ENCODE results near the gene CDKN1C. TPM values are rescaled to one million over a fixed set of nuclear protein-coding genes. Genes with fewer than 3 reads are reported as not detected.

Gene CDKN1C
- total and polyA plus RNA-seq, 9 donors: 72.3 to 363 (median 211) TPM

DNA sequence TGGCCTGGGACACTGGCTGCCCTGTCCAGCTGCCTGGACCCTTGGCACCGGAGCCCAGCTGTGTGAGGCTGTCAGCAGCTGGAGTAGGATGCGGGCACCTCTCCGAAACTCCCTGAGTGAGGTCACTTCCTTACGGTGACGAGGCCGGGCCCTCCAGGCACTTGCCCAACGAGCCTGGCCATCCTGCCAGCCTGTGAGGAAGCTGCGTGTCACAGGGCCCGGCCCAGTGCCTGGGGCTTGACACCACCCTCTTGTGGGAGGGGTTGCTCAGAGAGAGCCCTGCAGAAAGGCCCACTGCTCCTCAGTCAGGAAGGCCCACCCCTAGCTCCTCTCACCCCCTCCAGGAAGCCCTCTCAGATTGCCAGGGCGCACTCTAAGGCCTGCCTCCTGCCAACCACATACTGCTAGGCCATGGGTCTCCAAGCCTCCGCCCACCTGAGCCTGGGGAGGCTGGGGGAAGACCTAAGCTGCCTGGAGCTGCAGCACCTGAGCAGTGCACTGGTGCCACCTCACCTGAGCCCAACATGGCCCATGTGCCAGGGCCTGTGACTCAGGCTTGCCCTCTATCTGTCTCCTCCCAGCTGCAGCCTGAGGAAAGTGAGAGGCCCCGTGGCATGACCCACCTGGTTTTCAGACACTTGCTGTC is 47.9 kb upstream of the CDKN1C start:
- peak in 2 of 5 donors; percentile 24 to 41 for DNase-seq
- H3K27me3 ChIP-seq: no peaks in the 10 kb centered on the region
- H3K4me3 ChIP-seq: no peak overlapping the region
- WGBS, 3 donors: 47 to 53% (median 49%) methylated on average over 11 to 12 of the region's 12 CpGs
- no peaks in the 10 kb centered on the region for H3K36me3 ChIP-seq
- H3K4me1 ChIP-seq (ENCODE audit: insufficient read depth): no peaks in the 10 kb centered on the region
- no peak for TF ChIP-seq EP300 (IDR thresholded peaks at IDR 0.05)
- TF ChIP-seq POLR2A (IDR thresholded peaks at IDR 0.05): no peak
- TF ChIP-seq, protein P1, sequence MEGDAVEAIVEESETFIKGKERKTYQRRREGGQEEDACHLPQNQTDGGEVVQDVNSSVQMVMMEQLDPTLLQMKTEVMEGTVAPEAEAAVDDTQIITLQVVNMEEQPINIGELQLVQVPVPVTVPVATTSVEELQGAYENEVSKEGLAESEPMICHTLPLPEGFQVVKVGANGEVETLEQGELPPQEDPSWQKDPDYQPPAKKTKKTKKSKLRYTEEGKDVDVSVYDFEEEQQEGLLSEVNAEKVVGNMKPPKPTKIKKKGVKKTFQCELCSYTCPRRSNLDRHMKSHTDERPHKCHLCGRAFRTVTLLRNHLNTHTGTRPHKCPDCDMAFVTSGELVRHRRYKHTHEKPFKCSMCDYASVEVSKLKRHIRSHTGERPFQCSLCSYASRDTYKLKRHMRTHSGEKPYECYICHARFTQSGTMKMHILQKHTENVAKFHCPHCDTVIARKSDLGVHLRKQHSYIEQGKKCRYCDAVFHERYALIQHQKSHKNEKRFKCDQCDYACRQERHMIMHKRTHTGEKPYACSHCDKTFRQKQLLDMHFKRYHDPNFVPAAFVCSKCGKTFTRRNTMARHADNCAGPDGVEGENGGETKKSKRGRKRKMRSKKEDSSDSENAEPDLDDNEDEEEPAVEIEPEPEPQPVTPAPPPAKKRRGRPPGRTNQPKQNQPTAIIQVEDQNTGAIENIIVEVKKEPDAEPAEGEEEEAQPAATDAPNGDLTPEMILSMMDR (IDR thresholded peaks at IDR 0.05): no peak
- no peak overlapping the region for H3K27ac ChIP-seq
- no peaks in the 10 kb centered on the region for H3K9me3 ChIP-seq
- intact Hi-C loops (cut with DNase I): no loop called here

DNA sequence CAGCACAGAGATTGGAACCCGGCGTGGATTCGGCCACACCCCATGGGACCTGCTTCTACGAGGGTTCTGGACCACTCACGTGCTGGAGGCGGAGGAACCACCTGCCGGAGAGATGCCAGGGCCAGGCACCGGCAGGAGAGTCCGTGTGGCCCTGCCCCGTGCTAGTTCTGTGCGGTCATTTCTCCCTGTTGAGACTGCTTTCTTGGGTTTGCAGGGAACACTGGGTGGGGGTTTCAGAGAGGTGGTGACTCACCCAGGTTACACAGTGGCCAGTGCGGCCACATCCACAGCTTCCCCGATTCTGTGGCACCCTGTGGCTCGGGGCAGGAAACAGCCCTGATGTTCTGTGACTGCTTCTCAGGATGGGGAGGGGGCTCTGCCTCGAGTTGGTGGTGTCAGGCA is 47.3 kb upstream of the CDKN1C start:
- intact Hi-C loops (cut with DNase I): no loop called here
- no peak overlapping the region for H3K4me3 ChIP-seq
- no peaks in the 10 kb centered on the region for H3K9me3 ChIP-seq
- WGBS, 3 donors: 43 to 54% (median 47%) methylated on average over 15 of the region's 15 CpGs
- no peak for TF ChIP-seq POLR2A (IDR thresholded peaks at IDR 0.05)
- TF ChIP-seq, protein P1 (IDR thresholded peaks at IDR 0.05): no peak
- no peak for TF ChIP-seq EP300 (IDR thresholded peaks at IDR 0.05)
- no peaks in the 10 kb centered on the region for H3K27me3 ChIP-seq
- no peaks in the 10 kb centered on the region for H3K36me3 ChIP-seq
- no peaks in the 10 kb centered on the region for H3K4me1 ChIP-seq (ENCODE audit: insufficient read depth)
- H3K27ac ChIP-seq: no peak overlapping the region
- peak in 1 of 5 donors; percentile 33 for DNase-seq

DNA sequence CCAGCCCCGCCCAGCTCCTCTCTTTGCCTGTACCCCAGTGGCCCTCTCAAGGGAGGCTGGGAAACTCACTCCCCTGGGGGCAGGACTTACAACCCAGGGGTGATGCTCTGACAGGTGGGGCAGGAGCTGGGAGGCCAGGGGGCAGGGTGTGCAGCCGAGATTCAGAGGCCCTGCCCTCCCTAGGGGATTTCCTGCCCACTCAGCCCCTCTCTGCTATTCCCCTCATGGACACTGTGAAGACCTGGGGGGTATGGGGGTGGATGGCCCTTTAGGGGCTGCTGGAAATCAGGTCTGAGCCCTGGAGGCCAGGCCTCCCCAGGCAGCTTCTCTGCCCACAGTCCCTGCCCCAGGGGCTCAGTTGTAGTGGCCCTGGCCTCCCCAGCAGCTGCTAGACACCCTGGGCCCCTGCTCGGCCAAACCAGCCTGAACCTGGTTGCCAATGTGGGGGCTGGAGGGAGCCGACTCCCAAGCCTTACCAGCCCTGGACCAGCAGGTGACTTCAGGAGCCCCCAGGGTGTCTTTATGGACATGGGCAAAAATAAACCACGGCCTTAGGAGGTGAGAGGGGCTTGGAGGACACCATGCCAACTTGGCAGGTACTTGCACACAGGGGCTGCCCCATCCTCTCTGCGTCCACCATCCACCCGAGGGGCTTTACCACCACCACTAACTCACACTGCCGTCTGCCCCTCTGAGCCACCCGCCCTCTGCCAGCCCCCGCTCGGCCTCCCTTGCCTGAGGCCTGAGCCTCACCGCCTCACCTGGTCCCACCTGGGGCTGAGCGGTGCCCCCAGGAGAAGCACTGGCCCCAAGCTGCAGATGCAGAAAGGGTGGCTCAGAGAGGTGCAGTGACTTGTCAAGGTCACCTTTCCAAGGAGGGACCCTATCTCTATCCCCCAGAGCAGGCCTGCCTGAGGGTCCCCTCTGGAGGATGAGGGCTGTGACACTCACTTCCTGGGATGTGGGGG is 46.5 kb upstream of the CDKN1C start:
- Histone ChIP-seq H3K27me3 (no peaks in the 10 kb centered on the region), H3K4me1 (ENCODE audit: insufficient read depth) (no peaks in the 10 kb centered on the region), H3K4me3 (no peak overlapping the region), H3K9me3 (no peaks in the 10 kb centered on the region), H3K36me3 (no peaks in the 10 kb centered on the region), H3K27ac (no peak overlapping the region)
- DNase-seq: peak in 2 of 5 donors; percentile 16 to 25
- TF ChIP-seq POLR2A (IDR thresholded peaks at IDR 0.05) (no peak), EP300 (IDR thresholded peaks at IDR 0.05) (no peak)
- TF ChIP-seq, protein P1 (IDR thresholded peaks at IDR 0.05): no peak
- 62 to 82% (median 67%) methylated on average over 13 of the region's 13 CpGs for WGBS, 3 donors
- intact Hi-C loops (cut with DNase I): no loop called here

DNA sequence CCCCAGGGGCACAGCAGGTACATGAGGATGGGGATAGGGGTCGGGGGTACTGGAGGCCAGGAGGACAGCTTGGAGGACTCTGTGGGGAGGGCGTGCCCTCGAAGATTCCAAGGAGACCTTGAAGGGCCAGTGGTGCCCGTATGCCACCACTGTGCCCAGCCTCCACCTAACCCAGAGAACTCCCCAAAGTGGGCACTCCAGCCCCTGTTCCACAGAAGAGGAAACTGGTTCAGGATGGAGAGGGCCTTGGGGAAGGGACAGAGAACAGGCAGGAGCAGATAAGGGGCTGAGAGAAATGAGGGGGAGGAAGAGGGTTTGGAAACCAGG is 45.8 kb upstream of the CDKN1C start:
- Histone ChIP-seq H3K36me3 (no peaks in the 10 kb centered on the region), H3K4me3 (no peak overlapping the region), H3K4me1 (ENCODE audit: insufficient read depth) (no peaks in the 10 kb centered on the region), H3K27ac (no peak overlapping the region), H3K9me3 (no peaks in the 10 kb centered on the region), H3K27me3 (no peaks in the 10 kb centered on the region)
- WGBS, 3 donors: 58 to 77% (median 64%) methylated on average over 4 of the region's 4 CpGs
- no peak for TF ChIP-seq EP300 (IDR thresholded peaks at IDR 0.05)
- no peak for TF ChIP-seq POLR2A (IDR thresholded peaks at IDR 0.05)
- TF ChIP-seq, protein P1 (IDR thresholded peaks at IDR 0.05): no peak
- DNase-seq: no peak
- intact Hi-C loops (cut with DNase I): no loop called here
